Measurements from ENCODE around the gene CYB5R2. TPM values are rescaled to one million over a fixed set of nuclear protein-coding genes. Genes with fewer than 3 reads are reported as not detected.

CYB5R2 gene
- total RNA-seq, 2 donors from 2014 or later = 0.73 to 0.98 TPM

Other genes with a start within 250 kb of the CYB5R2 start
- not detected for gene OLFML1, start 188.0 kb downstream of the CYB5R2 start, total RNA-seq
- 10 to 100 TPM in 1 of 2 donors, 1 to 10 TPM in 1; 9.6 to 11.0 TPM for gene PPFIBP2, start 159.5 kb downstream of the CYB5R2 start, total RNA-seq
- not detected for gene OVCH2, start 33.0 kb upstream of the CYB5R2 start, total RNA-seq
- not detected for gene OR5P2, start 123.4 kb upstream of the CYB5R2 start, total RNA-seq
- not detected for gene OR5P3, start 157.3 kb upstream of the CYB5R2 start, total RNA-seq